Epidermal melanocyte (primary cell): Measurements from ENCODE around the gene COTL1.
A peak's percentile ranks its signal among the peaks of the same experiment; 100 is the strongest.

Experiments used
- DNase-seq: peaks from one replicate; pipeline ENCODE4 v3.0.0; 2011; ENCODE audit warnings: low spot score; ENCODE audit not compliant: insufficient read length

The COTL1 gene

DNA sequence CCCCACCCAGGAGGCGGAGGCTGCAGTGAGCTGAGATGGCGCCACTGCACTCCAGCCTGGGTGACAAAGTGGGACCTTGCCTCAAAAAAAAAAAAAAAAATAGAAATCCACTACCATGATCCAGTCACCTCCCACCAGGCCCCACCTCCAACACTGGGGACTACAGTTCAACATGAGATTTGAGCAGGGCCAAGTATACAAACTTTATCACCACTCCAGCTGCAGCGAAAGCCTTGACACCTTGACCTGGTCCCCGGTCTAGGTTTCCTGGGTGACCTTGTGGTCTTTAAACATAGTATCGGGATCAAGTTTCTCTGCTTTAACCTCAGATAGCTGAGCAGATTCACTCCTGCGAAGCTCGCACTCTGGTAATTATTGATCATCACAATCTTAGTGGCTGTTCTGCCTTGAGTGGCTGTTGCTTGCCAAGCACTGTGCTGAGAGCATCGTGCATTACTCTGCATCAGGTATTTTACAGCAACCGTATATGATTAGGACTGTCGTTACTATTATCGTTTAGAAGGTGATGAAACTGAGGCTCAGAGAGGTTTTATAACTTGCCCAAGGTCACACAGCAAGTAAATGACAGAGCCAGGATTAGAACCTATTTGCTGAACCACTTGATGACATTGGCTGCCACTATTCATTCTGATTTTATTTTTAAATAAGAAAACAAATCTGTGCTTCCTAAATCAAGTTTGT, 63.1 kb downstream of the COTL1 start:
- no peak for DNase-seq

GRCh38 chr16:84553873-84554399, 63.9 kb downstream of the COTL1 start:
- DNase-seq: no peak

- DNase-seq: no peak
Observed at GRCh38 chr16:84552135-84552534, 65.7 kb downstream of the COTL1 start.

DNA sequence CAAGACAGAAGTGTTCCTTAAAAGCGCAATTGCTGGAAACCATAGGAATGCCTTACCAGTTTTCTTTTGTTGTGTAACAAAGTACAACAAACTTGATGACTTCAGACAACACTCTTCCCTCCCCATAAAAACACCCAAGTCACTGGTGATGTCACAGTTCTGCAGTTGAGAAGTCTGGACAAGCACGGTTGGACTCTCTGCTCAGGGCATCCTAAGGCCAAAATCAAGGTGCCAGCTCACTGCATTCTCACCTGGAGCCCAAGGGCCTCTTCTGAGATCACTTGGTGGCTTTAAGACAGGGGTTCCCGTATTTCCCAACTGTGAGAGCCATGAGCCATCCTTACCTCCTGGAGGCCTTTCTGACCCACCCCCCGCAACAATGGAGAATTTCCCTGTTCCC, 67.8 kb downstream of the COTL1 start:
- DNase-seq: no peak

GRCh38 chr16:84548971-84549844, 68.7 kb downstream of the COTL1 start:
- no peak for DNase-seq

DNA sequence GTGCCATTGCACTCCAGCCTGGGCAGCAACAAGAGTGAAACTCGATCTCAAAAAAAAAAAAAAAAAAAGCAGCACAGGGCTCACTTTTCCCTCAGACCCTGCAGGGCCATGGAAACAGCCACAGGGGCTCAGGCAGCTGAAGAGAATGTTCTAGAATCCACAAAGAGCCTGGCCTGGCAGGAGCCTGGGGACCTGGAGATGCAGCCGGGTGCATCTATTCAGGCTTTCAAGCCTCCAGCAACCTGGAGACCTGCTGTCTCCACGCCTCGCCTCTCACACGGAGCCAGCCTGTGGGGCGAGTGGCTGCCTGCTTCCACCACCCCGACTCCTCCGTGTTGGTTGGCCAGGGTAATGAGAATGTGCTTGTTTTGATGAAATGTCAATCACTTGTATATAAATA, 69.4 kb downstream of the COTL1 start:
- no peak for DNase-seq

DNA sequence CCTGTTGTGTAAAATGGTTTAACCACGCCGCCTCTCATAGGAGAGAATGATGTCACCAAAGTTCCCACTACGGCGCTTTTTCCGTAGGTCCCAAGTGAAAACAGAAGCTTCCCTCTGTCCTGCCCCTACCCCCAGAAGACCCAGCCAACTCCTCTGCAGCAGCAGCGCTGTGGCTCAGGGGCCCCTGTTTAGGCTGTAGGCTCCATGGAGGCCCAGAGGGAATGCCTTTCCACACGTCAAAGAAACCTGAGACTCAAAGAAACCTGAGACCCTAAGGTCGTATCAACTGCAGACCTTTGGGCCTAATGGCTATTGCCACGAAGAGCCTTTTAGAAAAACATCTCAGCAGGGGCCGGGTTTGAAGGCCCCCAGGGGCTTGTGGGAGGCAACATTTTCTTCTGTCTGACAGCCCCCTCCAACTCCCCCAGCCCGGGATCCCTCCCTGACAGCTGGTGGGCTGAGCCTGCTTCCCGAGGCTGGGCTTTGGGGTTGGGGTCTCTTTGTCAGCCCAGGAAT, 70.3 kb downstream of the COTL1 start:
- DNase-seq: no peak

DNA sequence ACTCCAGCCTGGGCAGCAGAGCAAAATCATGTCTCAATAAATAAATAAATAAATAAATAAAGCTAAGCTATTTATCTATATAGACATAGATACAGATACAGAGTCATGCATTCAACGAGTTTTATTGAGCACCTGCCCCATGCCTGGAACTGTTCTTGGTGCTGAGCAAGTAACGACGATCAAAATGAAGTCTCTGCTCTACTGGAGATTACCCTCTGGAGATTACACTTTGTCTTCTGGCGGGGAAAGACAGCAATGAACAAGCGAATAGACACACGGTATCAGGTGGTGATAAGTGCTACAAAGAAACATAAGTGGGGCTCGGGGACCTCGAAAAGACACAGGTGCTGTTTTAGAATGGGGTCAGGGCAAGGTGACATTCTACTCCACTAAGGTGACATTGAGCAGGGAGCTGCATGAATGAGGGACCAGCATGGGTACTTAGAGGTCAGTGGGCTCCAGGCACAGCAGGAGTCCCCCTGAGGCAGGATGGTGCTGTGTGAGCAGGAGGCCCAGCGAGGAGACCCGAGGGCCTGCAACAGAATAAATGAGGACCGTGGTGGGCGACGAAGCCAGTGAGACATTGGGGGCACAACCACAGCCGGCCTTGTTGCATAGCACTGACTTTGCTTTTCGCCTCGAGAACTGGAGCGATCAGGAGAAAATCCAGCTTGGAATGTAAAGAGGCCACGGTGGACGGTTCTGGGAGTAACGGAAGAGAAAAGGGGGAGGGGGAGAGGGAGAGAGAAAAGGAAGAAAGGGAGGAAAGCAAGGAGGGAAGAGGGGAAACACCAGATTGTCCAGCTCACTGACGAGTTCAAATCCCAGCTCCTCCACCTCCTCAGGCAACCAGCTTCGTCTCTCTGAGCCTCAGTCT, 71.0 kb downstream of the COTL1 start:
- DNase-seq: no peak

- no peak for DNase-seq
Observed at GRCh38 chr16:84545114-84545737, 72.7 kb downstream of the COTL1 start.

DNA sequence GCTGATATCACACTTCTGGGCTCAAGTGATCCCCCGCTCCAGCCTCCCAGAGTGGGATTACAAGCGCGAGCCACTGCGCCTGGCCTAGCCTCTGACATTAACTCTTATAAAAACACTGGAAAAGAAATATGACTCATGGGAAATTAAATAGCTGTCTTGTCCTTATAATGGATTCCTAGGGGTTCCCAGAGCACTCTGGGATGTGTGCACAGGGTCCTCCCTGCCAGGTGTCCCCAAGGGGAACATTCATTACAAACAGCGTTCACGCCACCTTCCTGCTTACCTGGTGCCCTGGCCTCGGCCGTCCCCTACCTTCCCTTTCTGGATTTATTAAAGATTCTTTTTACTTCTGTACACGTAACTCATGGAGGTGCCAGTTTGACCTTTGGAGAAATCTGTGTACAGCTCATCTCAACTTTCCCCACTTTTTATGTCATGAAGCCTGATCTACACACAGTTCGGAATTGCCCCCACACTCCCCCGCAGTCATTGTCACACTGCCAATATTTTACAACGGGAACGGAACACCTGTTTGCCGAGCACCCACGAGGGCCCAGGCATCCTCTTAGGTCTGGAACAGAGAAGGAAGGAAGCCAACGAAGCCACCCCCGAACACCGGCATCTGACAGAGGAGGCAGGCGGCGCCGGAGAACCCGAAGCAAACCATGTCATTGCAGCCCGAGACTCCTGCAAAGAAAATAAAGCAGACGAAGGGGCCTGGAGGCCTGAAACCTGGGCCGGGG, 73.7 kb downstream of the COTL1 start:
- no peak for DNase-seq

- no peak for DNase-seq
Observed at GRCh38 chr16:84543253-84543652, 74.6 kb downstream of the COTL1 start.

- no peak for DNase-seq
Observed at GRCh38 chr16:84541999-84542817, 75.7 kb downstream of the COTL1 start.

- no peak for DNase-seq
Observed at GRCh38 chr16:84540194-84540593, 77.7 kb downstream of the COTL1 start.

GRCh38 chr16:84538222-84538840, 79.5 kb downstream of the COTL1 start:
- DNase-seq: no peak

- peak; percentile 68 for DNase-seq
Observed at GRCh38 chr16:84537491-84538151, 80.3 kb downstream of the COTL1 start.

DNA sequence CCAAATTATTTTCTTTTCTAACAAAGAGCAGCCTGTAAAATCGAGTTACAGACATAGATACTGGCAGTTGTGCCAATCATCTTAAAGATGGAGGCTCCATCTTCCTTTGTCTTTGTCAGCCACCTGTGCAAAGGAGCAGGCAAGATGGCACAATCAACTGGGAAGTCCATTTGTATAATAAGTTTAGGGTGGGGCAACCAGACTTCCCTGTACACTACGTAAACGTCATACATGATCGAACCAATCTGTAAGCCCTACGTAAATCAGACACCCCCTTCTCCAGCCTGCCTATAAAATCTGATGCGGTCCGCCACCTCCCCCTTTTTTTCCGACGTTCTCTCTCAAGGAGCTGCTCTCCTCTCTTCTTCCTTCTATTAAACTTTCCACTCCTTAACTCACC, 82.0 kb downstream of the COTL1 start:
- no peak for DNase-seq

GRCh38 chr16:84535408-84535807, 82.5 kb downstream of the COTL1 start:
- DNase-seq: no peak

DNA sequence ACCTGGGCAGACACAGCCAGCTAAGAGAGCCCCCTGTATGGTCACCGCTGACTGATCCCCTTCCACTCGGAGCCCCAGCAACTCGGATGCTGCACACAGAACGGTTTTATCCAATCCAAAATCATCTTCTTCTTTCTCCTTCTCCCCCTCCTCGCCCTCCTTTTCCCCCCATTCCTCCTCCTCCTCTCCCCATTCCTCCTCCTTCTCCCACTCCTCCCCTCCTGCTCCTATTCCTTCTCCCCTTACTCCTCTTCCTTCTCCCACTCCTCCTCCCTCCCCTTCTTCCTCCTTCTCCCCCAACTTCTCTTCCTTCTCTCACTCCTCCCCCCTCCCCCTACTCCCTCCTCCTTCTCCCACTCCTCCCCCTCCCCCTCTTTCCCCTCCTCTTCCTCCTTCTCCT, 83.1 kb downstream of the COTL1 start:
- DNase-seq: no peak
